GM18909 (cell line): ENCODE results near the gene NINJ2.

ENCODE experiments used
- ATAC-seq: cut with Tn5 transposase; IDR thresholded peaks from one replicate; pipeline ENCODE4 v1.9.1; 2021; ENCODE audit warnings: mild to moderate bottlenecking; ENCODE audit not compliant: unreplicated experiment, poor library complexity

Gene NINJ2

GRCh38 chr12:559906-560455 lies 103.3 kb downstream of the NINJ2 start:
- ATAC-seq, result no peak

- ATAC-seq, result no peak
Observed at GRCh38 chr12:559208-559905, 103.9 kb downstream of the NINJ2 start.

GRCh38 chr12:558580-558979 lies 104.7 kb downstream of the NINJ2 start:
- no peak for ATAC-seq

DNA sequence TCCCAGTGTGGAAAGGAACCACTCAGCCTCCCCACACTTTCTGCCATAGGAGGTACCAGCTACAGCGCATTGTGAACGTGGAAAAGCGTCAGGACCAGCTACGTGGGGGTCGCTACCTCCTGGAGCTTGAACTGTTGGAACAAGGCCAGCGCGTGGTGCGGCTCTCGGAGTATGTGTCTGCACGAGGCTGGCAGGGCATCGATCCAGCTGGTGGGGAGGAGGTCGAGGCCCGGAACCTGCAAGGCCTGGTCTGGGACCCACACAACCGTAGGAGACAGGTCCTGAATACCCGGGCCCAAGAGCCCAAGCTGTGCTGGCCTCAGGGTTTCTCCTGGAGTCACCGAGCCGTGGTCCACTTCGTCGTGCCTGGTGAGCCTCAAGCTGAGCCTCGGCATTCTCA lies 106.7 kb downstream of the NINJ2 start:
- no peak for ATAC-seq

DNA sequence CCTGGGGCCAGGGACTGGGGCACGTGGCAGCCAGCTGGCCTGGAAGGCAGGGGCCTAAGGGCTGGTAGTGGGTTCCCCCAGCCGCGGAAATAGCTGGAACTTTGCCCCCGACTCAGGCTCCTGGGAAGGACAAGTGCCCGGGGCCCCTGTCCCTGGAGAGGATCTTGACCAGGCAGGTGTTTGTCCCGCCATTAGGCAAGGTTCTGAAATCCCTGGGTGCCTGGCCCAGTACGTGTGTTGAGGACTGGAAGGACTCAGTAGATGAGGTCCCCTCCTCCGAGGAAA lies 109.3 kb downstream of the NINJ2 start:
- ATAC-seq, result no peak

DNA sequence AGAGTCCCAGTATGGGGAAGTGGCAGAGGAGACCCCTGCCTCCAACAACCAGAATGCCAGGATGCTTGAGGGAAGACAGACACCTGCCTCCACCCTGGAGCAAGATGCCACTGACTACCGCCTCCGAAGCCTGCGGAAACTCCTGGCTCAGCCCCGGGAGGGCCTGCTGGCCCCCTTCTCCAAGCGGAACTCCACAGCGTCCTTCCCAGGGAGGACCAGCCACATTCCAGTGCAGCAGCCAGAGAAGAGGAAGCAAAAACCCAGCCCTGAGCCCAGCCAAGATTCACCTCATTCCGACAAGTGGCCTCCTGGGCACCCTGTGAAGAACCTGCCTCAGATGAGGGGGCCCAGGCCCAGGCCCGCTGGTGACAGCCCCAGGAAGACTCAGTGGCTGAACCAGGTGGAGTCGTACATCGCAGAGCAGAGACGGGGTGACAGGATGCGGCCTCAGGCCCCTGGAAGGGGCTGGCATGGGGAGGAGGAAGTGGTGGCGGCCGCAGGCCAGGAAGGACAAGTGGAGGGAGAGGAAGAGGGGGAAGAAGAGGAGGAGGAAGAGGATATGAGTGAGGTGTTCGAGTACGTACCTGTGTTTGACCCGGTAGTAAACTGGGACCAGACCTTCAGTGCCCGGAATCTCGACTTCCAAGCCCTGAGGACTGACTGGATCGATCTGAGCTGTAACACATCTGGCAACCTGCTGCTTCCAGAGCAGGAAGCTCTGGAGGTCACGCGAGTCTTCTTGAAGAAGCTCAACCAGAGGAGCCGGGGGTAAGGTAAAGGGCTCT lies 109.8 kb downstream of the NINJ2 start:
- no peak for ATAC-seq

GRCh38 chr12:552466-552865 lies 110.8 kb downstream of the NINJ2 start:
- ATAC-seq, result no peak

- ATAC-seq, result no peak
Observed at GRCh38 chr12:550473-551260, 112.6 kb downstream of the NINJ2 start.

DNA sequence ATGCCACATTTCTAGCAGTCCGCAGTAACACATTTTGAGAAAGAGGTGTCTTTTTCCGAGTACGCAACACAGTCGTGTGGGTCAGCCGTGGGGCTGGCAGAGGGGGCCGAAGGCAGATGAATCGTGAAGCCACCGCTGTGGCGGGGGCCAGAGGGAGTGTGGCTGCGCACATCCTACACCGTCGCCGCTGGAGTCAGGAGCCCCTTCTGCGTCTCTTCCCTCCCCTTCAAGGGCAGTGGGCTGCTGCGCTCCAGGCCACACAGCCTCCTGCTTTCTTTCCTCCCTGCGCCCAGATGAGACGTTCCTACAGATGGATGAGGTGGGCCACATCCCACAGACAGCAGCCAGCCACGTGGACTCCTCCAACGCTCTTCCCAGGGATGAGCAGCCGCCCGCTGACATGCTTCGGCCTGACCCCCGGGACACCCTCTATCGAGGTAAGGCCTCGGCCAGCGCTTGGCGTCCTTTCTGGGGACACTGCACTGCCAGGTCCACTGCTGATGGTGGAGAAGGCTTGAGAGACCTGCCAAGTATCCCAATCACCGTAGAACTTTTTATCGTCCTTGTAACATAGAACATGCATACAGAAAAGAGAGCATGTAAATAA lies 113.7 kb downstream of the NINJ2 start:
- no peak for ATAC-seq

DNA sequence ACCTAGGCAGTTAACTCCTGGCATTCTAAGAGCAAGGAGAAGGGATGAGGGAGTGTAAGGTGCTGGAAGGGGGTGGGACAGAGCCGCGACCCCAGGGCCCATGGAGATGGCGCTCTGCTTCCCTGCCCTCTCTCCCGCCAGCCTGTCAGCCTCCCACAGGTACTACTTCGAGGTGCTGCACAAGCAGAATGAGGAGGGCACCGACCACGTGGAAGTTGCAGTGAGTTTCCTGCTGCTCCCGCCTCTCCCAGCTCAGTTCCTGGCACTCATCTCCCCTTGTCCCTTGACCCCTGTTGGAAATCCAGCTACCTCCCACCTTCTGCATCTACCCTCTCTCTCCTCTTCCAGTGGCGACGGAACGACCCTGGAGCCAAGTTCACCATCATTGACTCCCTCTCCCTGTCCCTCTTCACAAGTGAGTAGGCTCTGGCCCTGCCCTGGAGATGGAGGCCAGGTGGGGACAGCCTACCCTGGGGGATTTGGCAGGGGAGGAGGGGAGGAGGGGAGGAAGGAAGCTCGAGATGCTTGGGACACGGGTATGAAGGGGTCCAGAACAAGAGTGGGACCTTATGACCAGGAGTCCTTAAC lies 115.3 kb downstream of the NINJ2 start:
- no peak for ATAC-seq

- ATAC-seq, result no peak
Observed at GRCh38 chr12:546920-547845, 116.1 kb downstream of the NINJ2 start.

DNA sequence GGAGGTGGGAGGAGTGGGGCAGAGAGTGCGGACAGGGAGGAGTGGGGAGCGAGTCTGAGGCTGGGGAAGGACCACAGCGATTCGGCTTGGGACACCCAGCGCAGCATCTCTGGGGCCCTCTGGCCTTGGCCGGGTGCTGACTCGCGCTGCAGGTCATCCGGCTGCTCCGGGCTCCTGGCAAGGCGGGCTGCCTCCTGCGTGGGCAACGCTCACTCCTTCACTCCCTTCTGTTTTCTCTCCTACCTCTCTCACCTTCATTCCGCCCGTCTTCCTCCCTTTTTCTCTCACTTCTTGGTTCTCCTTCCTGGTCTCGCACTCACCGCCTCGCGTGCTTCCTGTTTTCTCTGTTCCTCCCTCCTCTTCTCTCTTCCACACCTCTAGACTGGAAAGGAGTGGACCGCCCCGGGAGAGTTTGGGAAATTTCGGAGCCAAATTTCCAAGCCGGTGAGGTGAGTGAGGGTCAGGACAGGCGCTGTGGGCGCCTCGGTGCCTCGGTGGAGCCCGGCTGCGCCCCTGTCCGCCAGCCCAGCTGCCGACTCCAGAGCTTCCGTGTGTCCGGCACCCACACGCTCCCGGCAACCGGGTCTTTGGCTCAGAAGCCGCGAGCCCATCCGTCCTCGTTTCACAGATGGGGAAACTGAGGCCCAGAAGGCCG lies 116.9 kb downstream of the NINJ2 start:
- ATAC-seq, result no peak

GRCh38 chr12:545835-546234 lies 117.4 kb downstream of the NINJ2 start:
- ATAC-seq, result no peak

GRCh38 chr12:544941-545635 lies 118.2 kb downstream of the NINJ2 start:
- no peak for ATAC-seq

DNA sequence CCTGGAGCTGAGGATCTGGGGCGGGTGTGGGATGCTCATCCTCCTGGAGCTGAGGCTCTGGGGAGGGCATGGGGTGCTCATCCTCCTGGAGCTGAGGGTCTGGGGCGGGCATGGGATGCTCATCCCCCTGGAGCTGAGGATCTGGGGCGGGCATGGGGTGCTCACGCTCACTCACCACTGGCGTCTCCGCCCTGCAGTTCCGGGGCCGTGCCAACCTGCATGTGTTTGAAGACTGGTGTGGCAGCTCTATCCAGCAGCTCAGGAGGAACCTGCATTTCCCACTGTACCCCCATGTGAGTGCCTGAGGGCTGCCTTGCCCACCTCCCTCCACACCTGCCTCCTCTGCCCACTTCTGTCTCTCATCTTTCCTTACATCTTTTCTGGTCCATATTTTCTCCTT lies 119.1 kb downstream of the NINJ2 start:
- ATAC-seq, result no peak

- no peak for ATAC-seq
Observed at GRCh38 chr12:543114-543451, 120.2 kb downstream of the NINJ2 start.

GRCh38 chr12:542395-543113 lies 120.7 kb downstream of the NINJ2 start:
- no peak for ATAC-seq
